K562 (cell line): ENCODE results near the gene ZFP69B. TPM values are rescaled to one million over a fixed set of nuclear protein-coding genes. Genes with fewer than 3 reads are reported as not detected.

Experiments used
- ATAC-seq: fragments of 200-7000 bp; cut with Tn5 transposase; 3 replicates; pipeline ENCODE4 v1.9.1; 2020; ENCODE audit warnings: moderate library complexity
- BruUV-seq: library from RNA; stranded (reverse); fragments of 400-500 nt; replicated peaks from 2 replicates; lab custom pipeline; 2021; lab: Mats Ljungman, UMichigan
- CTCF ChIA-PET: fragments of 300-600 bp; formaldehyde crosslinking; extraction: SDS; loops from one replicate; lab custom pipeline; 2021; ENCODE audit warnings: low intra/inter-chr PET ratio; lab: Yijun Ruan, JAX
- POLR2A ChIA-PET: fragments of 300-600, 350-650 bp; sonication (Branson Sonifier 250); formaldehyde crosslinking; extraction: SDS; loops from one replicate; lab custom pipeline; 2021; ENCODE audit warnings: antibody characterized with exemption, inconsistent platforms; lab: Yijun Ruan, JAX
- DNase-seq, 4 experiments: peaks; one replicate each; pipeline versions ENCODE4 v3.0.0 to v3.0.0-alpha.2; 2011 to 2018; ENCODE audit warnings: low spot score in 3 of 4, mixed read lengths in 3 of 4; ENCODE audit errors: extremely low read depth in 1 of 4
- FAIRE-seq: peaks from 2 replicates; lab custom pipeline; 2011; peaks lifted over from hg19 to GRCh38; lab: Jason Lieb, UNC
- H2AFZ ChIP-seq: 2 replicates; pipeline ENCODE4 v1.6.0; 2011; ENCODE audit warnings: low read depth, low read length, control low read depth, inconsistent platforms
- H3K27ac ChIP-seq: fragments of 200-600 bp; 3 replicates; pipeline ENCODE4 v1.8.0; 2011; ENCODE audit warnings: low read depth, mild to moderate bottlenecking, control low read depth, inconsistent platforms, low read length, moderate library complexity, mixed read lengths; ENCODE audit errors: extremely low read depth
- H3K27me3 ChIP-seq, 2 experiments: fragments of 300-600 bp in 1 of 2; 2 replicates in 1 of 2; 3 replicates in 1 of 2; pipeline versions ENCODE4 v1.6.0 to v1.8.0; 2011; ENCODE audit warnings: inconsistent platforms in 2 of 2, low read length in 2 of 2, mild to moderate bottlenecking in 1 of 2, mixed read lengths in 1 of 2, moderate library complexity in 1 of 2; ENCODE audit not compliant: control insufficient read depth in 2 of 2, insufficient read depth in 2 of 2
- H3K36me3 ChIP-seq: fragments of 300-600 bp; 3 replicates; pipeline ENCODE4 v1.8.0; 2011; ENCODE audit warnings: mild to moderate bottlenecking, low read length, inconsistent platforms; ENCODE audit not compliant: control insufficient read depth, insufficient read depth
- H3K4me1 ChIP-seq, 2 experiments: fragments of 200-600 bp in 1 of 2; replicated peaks in 1 of 2; 2 replicates in 1 of 2; 3 replicates in 1 of 2; pipeline versions ENCODE4 v1.5.1 to v1.8.0; 2011; ENCODE audit warnings: inconsistent platforms in 2 of 2, low read length in 2 of 2, mild to moderate bottlenecking in 1 of 2, mixed read lengths in 1 of 2, moderate library complexity in 1 of 2; ENCODE audit not compliant: control insufficient read depth in 2 of 2, insufficient read depth in 2 of 2
- H3K4me2 ChIP-seq: 2 replicates; pipeline ENCODE4 v1.6.1; 2011; ENCODE audit warnings: low read length, control low read depth, inconsistent platforms, mixed read lengths; ENCODE audit not compliant: insufficient read depth
- H3K4me3 ChIP-seq: fragments of 200-600 bp; sonication (generic), shearing (Covaris generic); 2 replicates; pipeline ENCODE4 v1.5.1; 2016; ENCODE audit warnings: control low read depth, inconsistent platforms
- H3K79me2 ChIP-seq: fragments of 200-600 bp; 3 replicates; pipeline ENCODE4 v1.8.0; 2011; ENCODE audit warnings: low read length, inconsistent platforms; ENCODE audit not compliant: control insufficient read depth, insufficient read depth
- H3K9ac ChIP-seq, 2 experiments: 2 replicates each; pipeline versions ENCODE4 v1.6.0 to v1.6.1; 2011; ENCODE audit warnings: low read depth in 2 of 2, low read length in 2 of 2, control low read depth in 1 of 2, inconsistent platforms in 1 of 2, mild to moderate bottlenecking in 1 of 2, mixed read lengths in 1 of 2; ENCODE audit not compliant: insufficient read depth in 1 of 2
- H3K9me1 ChIP-seq: one replicate; pipeline ENCODE4 v1.6.0; 2011; ENCODE audit warnings: inconsistent platforms, mild to moderate bottlenecking, low read length, moderate library complexity; ENCODE audit not compliant: control insufficient read depth, insufficient read depth
- H3K9me3 ChIP-seq: replicated peaks from 2 replicates; pipeline ENCODE4 v1.5.1; 2011; ENCODE audit warnings: low read depth, low read length, inconsistent platforms; ENCODE audit not compliant: control insufficient read depth, insufficient read depth
- H4K20me1 ChIP-seq: replicated peaks from 2 replicates; pipeline ENCODE4 v1.6.1; 2011; ENCODE audit warnings: low read length, inconsistent platforms, mixed read lengths; ENCODE audit not compliant: control insufficient read depth, insufficient read depth
- HMG20B ChIP-seq: fragments of 250-450 bp; sonication (Bioruptor Pico); IDR thresholded peaks from 2 replicates; pipeline ENCODE4 v1.5.0; 2021; ENCODE audit warnings: mild to moderate bottlenecking
- NFYB ChIP-seq: IDR thresholded peaks from 2 replicates; pipeline ENCODE4 v1.6.1; 2011; ENCODE audit warnings: mild to moderate bottlenecking, moderate library complexity; ENCODE audit not compliant: insufficient read length; ENCODE audit errors: extremely low read depth
- REST ChIP-seq, 2 experiments: fragments of 450-650 bp; formaldehyde crosslinking in 1 of 2; IDR thresholded peaks; 2 replicates each; pipeline versions ENCODE4 v1.4.0 to v1.6.1; 2014 to 2020; ENCODE audit warnings: mild to moderate bottlenecking in 2 of 2, borderline replicate concordance in 1 of 2, low read depth in 1 of 2
- SRSF3 ChIP-seq: fragments of 200-400 bp; formaldehyde crosslinking; IDR thresholded peaks from 2 replicates; pipeline ENCODE4 v1.6.1; 2016; ENCODE audit warnings: mild to moderate bottlenecking, low read length, moderate library complexity; ENCODE audit not compliant: insufficient read depth
- ZKSCAN3 ChIP-seq: fragments of 250-450 bp; sonication (Bioruptor Pico); IDR thresholded peaks from 2 replicates; pipeline ENCODE4 v1.4.0; 2020
- ZNF780A ChIP-seq: fragments of 250-450 bp; sonication (Bioruptor Pico); IDR thresholded peaks from 2 replicates; pipeline ENCODE4 v1.5.0; 2021; ENCODE audit warnings: mild to moderate bottlenecking
- ZNF79 ChIP-seq: fragments of 250-450 bp; sonication (Bioruptor Pico); IDR thresholded peaks from 2 replicates; pipeline ENCODE4 v1.4.0; 2020; ENCODE audit warnings: low read depth, mild to moderate bottlenecking, moderate library complexity
- ZSCAN32 ChIP-seq: fragments of 450-650 bp; formaldehyde crosslinking; IDR thresholded peaks from 2 replicates; pipeline ENCODE4 v1.4.0; 2020; ENCODE audit warnings: mild to moderate bottlenecking, moderate library complexity
- WGBS: fragments of 100-300 bp; shearing (Covaris generic); methylation state at CpG from one replicate; pipeline ENCODE4 v1.1.6; 2016; ENCODE audit warnings: low coverage, mixed read lengths; ENCODE audit not compliant: insufficient coverage; ENCODE audit errors: missing lambda C conversion rate; 5-methylcytosine and 5-hydroxymethylcytosine counted together
- in situ Hi-C: fragments of 300-500 bp; cut with MboI; formaldehyde crosslinking; loops from 4 replicates; pipeline ENCODE4 v1.15.0; 2018; ENCODE audit warnings: inconsistent platforms, mixed read lengths
- intact Hi-C: fragments of 100-400 bp; cut with micrococcal nuclease; formaldehyde crosslinking; loops from 2 replicates; pipeline ENCODE4 v1.14.2; 2022
- polyA plus RNA-seq, 8 experiments: library from polyadenylated mRNA; depleted of rRNA in 4 of 8; stranded (reverse) in 5 of 8; unstranded in 3 of 8; fragments of >200 nt; fragmentation: Nextera tagmentation in 2 of 8; fragmentation: Illumina TruSeq in 1 of 8; extraction: Ambion mirVana in 2 of 8; extraction: Trizol in 1 of 8; gene quantifications; 2 replicates each; pipeline versions ENCODE4 v1.2.1 to v1.2.3, GENCODE V29; 2011 to 2014; ENCODE audit warnings: inconsistent platforms in 1 of 8, missing spikeins in 1 of 8
- total RNA-seq, 7 experiments: library from RNA; depleted of rRNA in 6 of 7; stranded (reverse); fragments of >200 nt in 6 of 7; fragmentation: Illumina TruSeq in 2 of 7; extraction: Trizol in 2 of 7; gene quantifications; 2 replicates each; pipeline versions ENCODE4 v1.2.1 to v1.2.3, GENCODE V29; 2011 to 2021; ENCODE audit warnings: low replicate concordance in 1 of 7

ZFP69B gene
- total and polyA plus RNA-seq, 9 of the 15 experiments (the other 6 are each of a cell fraction or from before 2014, with no cell fraction given): 1.6 to 10.3 (median 8.4) TPM

DNA sequence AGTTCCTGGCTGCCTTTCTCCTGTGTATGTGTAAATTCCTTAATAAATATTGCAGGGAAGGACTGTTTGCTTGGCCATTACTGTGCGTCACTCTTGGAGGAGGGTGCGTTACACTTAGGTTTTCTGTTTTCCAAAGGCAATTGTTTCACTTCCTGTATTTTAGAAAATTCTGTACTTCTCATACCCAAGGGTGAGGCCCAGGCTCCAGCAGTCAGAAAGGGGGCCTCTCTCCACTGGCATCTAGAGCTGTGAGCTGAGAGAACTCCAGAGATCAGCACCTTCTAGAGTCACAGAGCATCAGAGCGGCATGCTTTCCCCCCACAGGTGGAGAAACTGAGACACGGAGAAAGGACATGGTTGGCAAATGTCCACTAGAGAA lies 27.0 kb upstream of the ZFP69B start:
- ChIA-PET CTCF (no interaction called here), POLR2A (interaction anchor here (1.0 kb wide), 1 partner anchor 28 kb away, joined by 4 read pairs; no protein-coding TSS in a partner anchor)
- WGBS: 100% methylated on average over 4 of the region's 4 CpGs
- ATAC-seq (no peak), DNase-seq (no peak), FAIRE-seq (no peak)
- H3K4me1 ChIP-seq: no peaks in the 10 kb centered on the region
- no peaks in the 10 kb centered on the region for H3K9me3 ChIP-seq
- H3K4me2 ChIP-seq: no peak overlapping the region
- no peaks in the 10 kb centered on the region for H3K27me3 ChIP-seq
- H3K9ac ChIP-seq: no peak overlapping the region
- intact Hi-C loops (no loop called here), in situ Hi-C loops (no loop called here)
- no peaks in the 10 kb centered on the region for H3K79me2 ChIP-seq
- H3K9me1 ChIP-seq: no peaks in the 10 kb centered on the region
- peaks cover 62% of the 10 kb centered on the region for H3K36me3 ChIP-seq
- H2AFZ ChIP-seq: no peak overlapping the region
- no TSS peak for BruUV-seq
- H3K4me3 ChIP-seq: no peak overlapping the region
- H3K27ac ChIP-seq: no peak overlapping the region; the same call in 2 of the 3 replicates
- H4K20me1 ChIP-seq: no peaks in the 10 kb centered on the region
- TF ChIP-seq ZNF79 (CRISPR knock-in tag): no peak
- TF ChIP-seq ZKSCAN3 (CRISPR knock-in tag): no peak
- no peak for TF ChIP-seq HMG20B (CRISPR knock-in tag)
- no peak for TF ChIP-seq REST (IDR thresholded peaks at IDR 0.05; ENCODE audit: borderline replicate concordance)
- TF ChIP-seq REST (CRISPR knock-in tag; IDR thresholded peaks at IDR 0.05; ENCODE audit: low read depth): no peak
- TF ChIP-seq NFYB: no peak
- no peak for TF ChIP-seq SRSF3
- no peak for TF ChIP-seq ZNF780A (CRISPR knock-in tag)
- TF ChIP-seq ZSCAN32: no peak
